GM21367 (cell line): Measurements from ENCODE around the gene ATG16L2.
"Not testable (repeated sequence)": the region's sequence is repeated elsewhere in the genome, so short reads cannot be mapped to it uniquely, and the experiment has no call there.

Experiments
- ATAC-seq: cut with Tn5 transposase; IDR thresholded peaks from one replicate; pipeline ENCODE4 v1.9.1; 2021; ENCODE audit not compliant: unreplicated experiment

The ATG16L2 gene

DNA sequence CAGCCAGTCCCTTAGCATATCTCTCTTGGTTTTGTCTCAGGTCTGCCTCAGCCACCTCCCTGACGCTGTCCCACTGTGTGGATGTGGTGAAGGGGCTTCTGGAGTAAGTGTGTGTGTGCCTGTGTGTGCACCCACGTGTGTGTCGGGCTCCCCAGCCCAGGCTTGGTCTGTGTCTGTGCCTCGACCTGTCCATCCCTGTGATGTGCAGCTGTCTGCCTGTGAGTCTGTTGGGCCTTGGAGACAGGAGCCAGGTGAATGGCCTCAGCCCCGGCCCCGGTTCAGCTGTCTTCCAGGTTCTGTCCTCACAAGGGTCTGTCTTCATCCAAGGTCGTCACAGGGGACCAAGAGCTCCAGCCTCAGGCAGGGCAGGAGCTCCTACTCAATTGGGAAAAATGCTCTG, 9.8 kb downstream of the ATG16L2 start:
- no peak for ATAC-seq

DNA sequence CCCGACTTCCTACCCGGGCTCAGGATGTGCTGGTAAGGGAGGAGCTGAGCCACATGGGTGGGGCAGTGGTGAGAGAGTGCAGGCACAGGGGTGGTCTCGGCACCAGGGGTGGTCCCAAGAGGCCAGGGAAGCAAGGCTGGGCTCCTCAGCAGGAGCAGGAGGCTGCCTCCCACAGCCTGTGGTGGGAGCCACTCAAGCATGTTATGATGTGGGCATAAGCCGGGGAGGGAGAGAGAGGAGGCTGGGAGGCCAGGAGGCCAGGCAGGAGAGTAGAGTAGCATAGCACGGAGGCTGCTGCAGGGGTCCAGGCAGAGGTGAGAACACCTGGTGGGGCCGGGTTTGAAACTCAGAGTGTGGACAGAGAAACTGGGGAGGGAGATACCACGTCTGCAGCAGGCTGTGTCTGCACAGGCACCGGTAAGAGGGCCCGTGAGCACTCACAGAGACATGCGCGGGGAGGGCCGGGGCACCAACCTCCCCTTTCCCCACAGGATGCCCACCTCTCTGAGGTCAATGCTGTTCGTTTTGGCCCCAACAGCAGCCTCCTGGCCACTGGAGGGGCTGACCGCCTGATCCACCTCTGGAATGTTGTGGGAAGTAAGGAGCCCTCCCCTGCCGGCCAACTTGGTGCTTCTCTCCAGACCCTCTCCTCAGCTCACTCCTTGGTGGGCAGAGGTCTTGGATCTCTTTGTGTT, 10.7 kb downstream of the ATG16L2 start:
- ATAC-seq, result no peak

DNA sequence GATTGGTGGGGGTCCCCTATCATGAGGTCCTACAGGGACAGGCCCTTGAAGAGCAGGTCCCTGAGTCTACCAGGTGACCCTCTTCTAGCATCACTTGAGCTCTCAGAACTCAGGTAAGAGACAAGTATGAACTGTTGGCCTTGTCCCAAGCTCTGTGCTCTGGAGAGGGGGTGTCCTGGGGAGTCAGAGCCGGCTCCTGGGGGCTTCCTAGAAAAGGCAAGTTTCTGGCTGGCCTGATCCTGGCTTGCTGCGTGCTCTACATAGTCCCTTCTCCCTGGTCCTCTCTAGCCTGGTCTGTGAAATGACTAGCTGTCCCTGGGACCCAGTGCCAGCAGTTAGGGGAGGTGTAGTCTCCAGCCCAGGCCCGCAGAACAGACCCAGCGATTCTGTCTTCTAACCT, 11.4 kb downstream of the ATG16L2 start:
- no peak for ATAC-seq

DNA sequence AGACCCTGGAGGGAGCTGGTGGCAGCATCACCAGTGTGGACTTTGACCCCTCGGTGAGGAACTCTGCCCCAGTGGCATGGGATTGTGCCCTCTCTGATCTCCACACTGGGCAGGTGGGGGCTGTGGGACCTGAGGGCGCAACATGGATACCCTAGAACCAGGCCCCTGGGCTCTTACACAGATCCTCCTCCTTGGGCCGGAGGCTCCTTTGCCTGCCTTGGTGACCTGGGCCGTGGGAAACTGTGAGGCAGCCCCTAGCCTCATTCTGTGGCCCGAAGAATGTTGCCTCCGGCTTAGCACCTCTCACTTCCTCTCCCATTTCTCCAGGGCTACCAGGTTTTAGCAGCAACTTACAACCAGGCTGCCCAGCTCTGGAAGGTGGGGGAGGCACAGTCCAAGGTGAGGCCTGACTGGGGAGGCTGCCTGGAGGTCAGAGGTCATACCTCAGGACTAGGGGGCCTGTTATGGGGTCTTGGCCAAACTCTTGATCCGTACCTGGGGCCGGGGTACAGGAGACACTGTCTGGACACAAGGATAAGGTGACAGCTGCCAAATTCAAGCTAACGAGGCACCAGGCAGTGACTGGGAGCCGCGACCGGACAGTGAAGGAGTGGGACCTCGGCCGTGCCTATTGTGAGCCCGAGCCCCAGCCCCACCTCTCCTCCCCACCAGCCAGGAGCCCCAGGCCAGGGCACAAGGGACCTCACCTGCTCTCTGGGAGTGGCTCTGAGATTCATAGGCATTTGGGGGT, 12.2 kb downstream of the ATG16L2 start:
- ATAC-seq, result no peak

DNA sequence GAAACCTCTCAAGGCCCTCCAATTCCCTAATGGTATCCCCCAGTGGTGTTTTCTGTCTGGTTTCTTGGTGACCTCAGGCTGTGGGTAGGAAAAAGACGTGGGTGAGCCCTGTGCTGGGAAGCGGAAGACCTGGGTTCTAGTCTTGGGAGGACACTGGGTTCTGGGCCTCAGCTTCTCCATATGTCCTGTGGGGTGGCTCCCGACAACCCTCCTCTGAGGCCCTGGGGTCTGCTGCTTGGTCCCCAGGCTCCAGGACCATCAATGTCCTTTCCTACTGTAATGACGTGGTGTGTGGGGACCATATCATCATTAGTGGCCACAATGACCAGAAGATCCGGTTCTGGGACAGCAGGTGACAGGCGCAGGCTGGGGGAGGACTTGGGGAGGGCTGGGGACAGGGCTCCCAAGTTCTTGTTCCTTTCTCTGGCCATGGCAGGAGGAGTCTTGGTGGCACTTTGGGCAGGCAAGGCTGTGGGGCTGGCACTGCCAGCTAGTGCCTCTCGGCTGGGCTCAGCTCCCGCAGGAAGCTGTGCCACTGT, 12.8 kb downstream of the ATG16L2 start:
- no peak for ATAC-seq

DNA sequence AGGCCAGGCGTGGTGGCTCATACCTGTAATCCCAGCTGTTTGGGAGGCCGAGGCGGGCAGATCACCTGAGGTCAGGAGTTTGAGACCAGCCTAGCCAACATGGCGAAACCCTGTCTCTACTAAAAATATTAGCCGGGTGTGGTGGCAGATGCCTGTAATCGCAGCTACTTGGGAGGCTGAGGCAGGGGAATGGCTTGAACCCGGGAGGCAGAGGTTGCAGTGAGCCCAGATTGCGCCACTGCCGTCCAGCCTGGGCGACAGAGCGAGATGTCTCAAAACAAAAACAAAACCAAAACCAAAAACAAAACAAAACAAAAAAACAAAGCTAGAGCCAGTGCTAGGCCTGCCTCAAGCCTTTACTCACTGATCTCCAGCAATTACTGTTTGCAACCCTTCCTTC, 13.4 kb downstream of the ATG16L2 start:
- ATAC-seq, result not testable (repeated sequence)

DNA sequence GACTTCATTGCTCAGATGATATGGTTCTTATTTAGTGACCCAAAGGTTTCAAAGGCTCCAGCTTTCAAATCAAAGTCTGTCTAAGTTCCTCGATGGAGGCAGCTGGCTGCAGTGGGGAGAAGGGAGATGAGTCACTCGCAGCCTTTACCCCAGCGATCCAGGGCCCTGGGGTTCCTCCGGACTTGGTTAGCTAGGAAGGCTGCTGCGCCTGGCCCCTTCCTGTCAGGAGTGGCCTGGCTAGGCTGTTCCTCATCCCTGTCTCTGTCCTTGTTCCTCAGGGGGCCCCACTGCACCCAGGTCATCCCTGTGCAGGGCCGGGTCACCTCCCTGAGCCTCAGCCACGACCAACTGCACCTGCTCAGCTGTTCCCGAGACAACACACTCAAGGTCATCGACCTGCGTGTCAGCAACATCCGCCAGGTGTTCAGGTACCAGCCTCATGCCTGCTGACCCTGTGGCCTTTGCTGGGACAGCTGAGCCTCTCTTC, 13.9 kb downstream of the ATG16L2 start:
- ATAC-seq, result no peak

DNA sequence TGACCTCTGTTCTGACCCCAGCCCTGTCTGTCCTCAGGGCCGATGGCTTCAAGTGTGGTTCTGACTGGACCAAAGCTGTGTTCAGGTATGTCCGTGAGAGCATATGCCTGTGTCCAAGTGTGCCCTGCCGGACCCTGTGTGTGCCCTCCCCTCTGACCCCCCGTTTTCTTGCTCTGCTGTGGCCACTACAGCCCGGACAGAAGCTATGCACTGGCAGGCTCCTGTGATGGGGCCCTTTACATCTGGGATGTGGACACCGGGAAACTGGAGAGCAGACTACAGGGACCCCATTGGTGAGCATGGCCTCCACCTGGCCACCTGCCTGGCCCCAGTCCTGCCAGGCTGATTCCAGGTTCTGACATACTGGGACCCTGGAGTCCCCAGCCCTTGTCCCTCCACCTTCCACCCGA, 14.5 kb downstream of the ATG16L2 start:
- ATAC-seq, result no peak

DNA sequence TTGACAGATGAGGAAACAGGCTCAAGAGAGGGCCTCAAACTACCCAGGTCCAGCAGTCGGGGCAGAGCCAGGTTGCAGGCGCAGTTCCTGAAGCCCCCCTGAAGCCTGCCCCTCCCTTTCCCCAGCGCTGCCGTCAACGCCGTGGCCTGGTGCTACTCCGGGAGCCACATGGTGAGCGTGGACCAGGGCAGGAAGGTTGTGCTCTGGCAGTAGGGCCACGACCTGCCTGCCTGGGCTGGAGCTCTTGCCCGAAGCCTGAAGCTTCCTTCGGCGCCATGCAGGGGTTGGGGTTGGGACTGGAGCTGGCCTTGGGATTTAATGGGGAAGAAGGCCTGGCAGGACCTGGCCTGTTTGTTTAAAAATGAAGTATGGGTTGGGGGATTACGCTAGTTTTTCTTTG, 15.0 kb downstream of the ATG16L2 start:
- ATAC-seq, result no peak

DNA sequence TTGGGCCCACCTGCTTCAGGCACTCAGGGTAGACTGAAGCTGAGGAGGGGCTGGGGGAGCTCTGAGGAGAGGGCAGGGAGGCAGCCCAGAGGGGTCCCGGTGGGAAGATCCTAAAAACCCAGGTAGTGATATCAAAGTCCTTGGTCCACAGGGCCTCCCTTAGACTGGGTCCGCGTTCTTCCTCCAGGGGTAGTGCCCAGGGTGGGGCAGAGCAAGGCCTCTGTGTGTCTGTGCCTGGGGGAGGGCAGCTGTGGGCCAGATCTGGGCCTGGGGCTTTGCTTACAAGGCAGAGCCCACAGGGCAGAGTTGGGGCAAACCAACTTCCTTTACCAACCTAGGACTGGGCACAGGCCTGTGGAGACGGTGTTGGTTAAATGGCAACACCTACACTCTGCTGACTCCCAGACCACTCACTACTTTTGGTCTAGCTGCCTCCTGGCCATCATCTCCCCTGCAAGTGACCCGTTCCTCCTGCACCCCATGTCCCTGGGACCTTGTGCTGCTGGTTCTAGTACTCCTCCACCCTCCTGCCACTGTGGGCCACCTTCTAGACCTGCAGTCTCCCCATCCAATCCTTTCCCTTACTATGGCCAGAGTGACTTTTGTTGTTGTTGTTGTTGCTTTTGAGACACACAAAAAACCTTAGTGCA, 15.8 kb downstream of the ATG16L2 start:
- no peak for ATAC-seq

DNA sequence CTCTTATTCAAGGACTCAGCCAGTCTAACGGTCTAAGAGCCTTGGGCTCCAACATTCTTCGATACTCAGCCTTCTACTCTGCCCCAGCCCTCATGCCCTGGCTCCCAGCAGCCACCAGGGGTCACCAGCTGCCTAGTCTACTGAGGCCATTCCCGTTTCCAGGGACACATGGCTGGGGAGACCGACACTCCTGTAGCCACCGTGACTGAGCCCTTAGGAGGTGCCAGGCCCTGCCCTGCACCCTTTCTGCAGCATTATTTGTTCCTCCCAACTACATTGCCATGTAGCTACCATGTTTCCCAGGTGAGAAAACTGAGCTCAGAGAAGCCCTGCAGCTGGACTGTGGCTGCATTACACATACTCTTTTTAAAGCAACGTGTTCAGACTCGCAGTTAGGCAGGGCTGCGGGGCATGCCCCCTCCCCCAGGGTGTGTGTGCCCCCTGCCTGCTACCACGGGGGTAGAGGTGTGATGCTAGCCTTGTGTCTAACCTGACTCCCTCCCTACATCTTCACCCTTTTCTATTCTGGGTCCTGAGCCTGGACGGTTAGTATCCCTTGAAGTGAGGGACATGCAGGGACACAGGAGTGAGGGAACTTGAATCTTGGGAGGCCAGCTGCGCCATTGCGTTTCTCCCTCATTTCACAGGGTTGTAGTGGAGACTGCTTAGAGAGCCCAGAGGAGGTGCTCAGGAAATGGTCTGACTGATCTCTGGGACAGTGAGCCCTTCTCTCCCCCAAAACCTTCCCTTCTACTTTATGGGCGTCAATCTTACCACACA, 17.5 kb downstream of the ATG16L2 start:
- no peak for ATAC-seq

DNA sequence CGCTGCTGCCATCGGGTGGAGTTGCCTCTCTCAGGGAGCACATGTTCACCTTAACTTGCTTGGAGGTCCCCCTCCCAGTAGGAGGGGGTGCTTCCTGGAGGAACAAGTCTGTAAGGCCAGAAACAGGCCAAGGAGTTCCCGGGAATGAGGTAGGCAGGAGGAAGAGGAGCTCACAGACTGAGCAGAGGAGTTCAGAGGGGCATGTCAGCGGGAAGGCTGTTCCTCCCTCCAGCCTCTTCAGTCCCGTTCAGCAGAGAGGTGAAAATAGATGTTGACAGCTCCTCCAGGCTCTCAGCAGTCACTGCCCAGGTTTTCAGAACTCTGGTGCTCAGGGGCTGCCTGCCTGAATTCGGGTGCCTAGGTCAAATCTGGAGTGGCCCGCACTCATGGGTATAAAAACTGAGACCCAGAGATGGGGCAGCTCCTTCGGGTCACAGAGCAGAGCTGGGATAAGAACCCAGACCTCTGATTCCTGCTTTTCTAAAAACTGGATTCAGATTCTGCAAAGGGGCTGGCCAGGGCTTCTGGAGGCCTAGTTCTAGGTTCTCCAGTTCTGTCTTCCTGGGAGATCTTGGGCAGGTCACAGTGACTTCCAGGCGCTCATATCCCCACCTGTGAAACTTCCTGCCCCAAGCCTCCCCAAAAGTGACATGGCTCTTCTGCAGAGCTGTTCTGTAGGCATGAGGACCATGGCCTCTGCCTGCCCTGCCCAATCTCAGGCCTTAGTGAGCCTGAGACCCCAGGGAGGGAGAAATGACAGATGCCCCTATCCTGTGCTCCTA, 18.3 kb downstream of the ATG16L2 start:
- no peak for ATAC-seq

DNA sequence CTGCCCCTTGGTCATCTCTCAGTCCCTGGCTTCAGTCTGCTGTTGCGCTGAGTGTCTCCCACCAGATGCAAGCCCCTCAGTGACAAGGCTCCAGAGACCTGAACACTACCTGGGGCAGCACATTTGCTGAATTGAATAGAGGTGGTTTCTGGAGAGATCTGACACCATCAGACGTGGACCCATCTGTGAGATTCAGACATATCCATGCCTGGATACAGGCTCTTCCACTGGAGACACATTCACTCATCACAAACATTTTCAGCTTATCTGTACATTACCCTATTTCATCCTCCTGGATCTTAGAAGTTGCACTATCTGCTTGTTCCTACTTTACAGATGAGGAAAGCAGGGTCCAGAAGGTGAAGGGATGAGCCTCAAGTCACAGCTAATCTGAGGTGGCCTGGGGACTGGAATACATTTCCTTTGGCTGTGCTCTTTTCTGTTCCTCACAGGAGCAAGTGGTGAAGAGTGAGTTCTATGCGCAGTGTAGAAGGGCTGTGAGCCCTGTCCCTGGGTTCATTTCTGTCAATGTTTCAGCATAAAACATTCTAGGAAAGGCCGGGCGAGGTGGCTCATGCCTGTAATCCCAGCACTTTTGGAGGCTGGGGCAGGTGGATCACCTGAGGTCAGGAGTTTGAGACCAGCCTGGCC, 19.0 kb downstream of the ATG16L2 start:
- ATAC-seq, result no peak

DNA sequence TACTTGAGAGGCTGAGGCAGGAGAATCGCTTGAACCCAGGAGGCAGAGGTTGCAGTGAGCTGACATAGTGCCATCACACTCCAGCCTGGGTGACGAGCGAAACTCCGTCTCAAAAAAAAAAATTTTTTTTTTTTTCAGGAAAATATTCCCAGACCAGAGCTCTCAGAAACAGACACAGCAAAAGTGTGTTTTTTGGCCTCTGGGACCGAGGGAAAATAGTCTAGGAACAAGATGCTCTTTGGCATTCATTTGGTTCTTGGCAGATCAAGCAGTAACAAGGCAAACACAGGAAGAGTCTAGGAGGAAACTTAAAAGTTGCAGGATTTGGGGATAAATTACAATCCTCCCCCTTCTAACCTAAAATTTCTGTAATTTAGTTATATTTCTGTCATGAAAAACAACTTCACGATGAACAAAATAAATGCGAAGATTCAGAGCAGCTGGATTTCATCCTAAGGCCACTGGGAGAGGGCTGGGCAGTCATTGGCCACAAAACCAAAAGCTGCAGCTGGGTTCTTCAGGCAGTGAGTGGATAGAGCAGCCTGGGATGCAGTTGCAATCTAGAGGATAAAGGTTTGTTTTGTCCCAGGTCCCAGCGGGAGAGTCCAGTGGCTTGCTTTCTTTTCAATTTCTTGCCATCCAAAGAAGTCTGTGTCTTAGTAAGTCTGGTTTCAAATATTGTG, 19.7 kb downstream of the ATG16L2 start:
- ATAC-seq, result no peak

DNA sequence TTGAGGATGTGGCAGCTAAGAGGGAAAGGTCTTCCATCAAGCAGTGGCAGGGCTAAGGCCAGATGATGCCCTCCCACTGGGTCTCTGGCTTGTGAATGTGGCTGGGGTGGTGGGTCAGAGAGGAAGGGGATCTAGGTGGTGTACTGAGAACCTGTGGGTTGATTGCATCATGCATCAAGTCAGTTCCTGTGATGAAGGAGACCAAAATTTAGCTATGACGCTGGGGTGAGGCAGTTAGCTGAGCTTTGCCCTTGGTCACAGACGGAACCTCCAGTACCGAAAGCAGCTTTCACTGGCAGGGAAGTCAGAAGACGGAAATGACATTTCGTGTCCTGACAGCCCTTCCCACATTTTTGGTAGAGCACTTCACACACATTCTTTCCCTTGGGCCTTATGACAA, 20.7 kb downstream of the ATG16L2 start:
- ATAC-seq, result no peak

DNA sequence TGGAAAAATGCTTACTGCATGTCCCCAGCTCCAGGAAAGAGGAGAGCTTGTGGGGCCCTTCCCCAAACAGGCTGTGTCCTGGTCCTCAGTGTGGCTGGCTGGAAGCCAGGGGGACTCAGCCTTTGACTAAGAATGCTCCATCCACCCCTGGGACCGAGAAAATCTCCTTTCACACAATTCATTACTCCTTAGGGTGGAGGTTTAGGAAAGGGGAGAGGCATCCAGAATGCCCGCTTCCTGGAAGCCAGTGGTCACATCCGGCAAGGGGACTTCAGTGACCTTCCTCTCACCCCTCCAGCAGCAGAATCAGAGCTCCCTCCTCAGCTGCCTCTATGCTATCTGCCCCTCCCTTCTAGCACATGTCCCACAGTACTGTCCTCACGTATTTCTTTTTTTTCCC, 21.9 kb downstream of the ATG16L2 start:
- no peak for ATAC-seq

DNA sequence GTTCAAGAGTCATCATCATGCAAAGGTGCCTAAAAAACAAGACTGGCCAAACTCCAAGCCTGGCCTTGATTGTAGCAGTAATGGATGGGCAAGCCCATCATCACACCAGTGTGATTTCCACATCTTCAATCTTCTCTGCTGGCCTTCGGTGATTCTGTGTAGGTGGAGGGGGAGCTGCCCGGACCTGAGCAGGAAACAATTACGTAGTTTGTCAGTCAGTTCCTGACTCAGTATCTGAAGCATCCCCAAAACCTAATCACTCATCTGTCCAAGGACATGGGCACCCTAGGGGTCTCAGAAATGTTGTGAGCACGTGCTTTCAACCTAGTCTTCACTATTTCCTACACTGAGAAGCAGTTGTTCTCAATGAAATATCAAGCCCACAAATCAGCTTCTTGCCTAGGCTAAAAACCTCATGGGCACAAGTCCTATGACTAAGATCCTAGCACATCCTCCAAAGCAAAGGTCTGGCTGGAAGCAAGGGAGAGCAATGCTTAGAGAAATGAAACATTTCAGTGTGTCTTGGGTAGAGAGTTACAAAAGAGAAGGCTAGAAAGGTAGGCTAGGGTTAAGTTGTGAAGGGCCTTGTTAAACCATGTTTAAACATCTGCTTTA, 24.6 kb downstream of the ATG16L2 start:
- ATAC-seq, result no peak

DNA sequence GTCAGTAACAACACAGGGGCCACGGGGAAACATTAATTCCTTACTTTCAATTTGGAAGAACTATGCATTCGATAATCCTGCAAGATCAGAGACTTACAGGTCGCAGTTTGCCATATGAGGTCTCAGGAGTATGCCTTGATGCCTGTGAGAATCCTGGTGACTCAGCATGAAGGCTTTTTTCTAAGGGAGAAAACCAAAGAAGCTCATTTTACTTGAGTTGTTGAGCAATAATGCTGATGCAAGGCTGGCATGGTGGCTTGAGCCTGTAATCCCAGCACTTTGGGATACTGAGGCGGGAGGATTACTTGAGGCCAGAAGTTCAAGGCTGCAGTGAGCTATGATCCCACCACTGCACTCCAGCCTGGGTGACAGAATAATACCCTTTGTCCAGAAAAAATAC, 26.6 kb downstream of the ATG16L2 start:
- no peak for ATAC-seq

DNA sequence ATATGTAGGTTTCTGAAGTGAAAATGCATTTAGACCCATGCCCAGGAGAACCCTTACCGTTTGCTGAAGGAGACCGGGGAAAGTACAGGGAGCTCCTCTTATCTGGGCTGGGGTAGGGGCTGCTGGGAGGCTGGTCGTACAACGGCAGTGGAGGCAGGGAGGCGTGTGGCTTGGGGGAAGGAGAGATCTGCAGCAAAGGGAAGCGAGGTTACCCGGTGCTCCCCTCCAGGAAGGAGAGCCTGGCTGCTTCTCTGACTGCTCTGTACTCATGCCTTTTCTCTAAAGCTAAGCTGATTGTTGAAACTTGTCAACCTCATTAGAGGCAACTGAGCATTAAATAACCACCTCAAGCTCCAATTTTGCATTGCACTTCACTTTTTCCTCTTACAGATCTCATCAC, 27.2 kb downstream of the ATG16L2 start:
- ATAC-seq, result no peak
